HepG2 (cell line): ENCODE data around the gene PLA2G12B. TPM values are rescaled to one million over a fixed set of nuclear protein-coding genes. Genes with fewer than 3 reads are reported as not detected.

Experiments
- ADNP ChIP-seq: sonication (generic); formaldehyde crosslinking; IDR thresholded peaks from 2 replicates; pipeline ENCODE4 v1.4.0; 2020; ENCODE audit warnings: missing genetic modification reagents
- CBX1 ChIP-seq: IDR thresholded peaks from one replicate; pipeline ENCODE4 v1.6.1; 2016; ENCODE audit warnings: antibody characterized with exemption, low read depth
- CBX5 ChIP-seq: sonication (generic); formaldehyde crosslinking; IDR thresholded peaks from 2 replicates; pipeline ENCODE4 v1.4.0; 2020; ENCODE audit warnings: missing genetic modification reagents, borderline replicate concordance
- FOSL2 ChIP-seq: sonication (generic); formaldehyde crosslinking; IDR thresholded peaks from 2 replicates; pipeline ENCODE4 v1.4.0; 2020; ENCODE audit warnings: missing genetic modification reagents
- FOXK2 ChIP-seq: fragments of 450-650 bp; IDR thresholded peaks from 2 replicates; pipeline ENCODE4 v1.6.1; 2016
- GABPA ChIP-seq, 2 experiments: IDR thresholded peaks; 2 replicates each; pipeline ENCODE4 v1.6.1; 2011 to 2016; ENCODE audit warnings: low read depth in 2 of 2, low read length in 1 of 2, missing biosample characterization in 1 of 2, missing genetic modification characterization in 1 of 2
- GATAD1 ChIP-seq: IDR thresholded peaks from 2 replicates; pipeline ENCODE4 v1.6.1; 2016; ENCODE audit warnings: missing genetic modification reagents, missing compliant biosample characterization
- GTF2F1 ChIP-seq: fragments of 150-350 bp; IDR thresholded peaks from 2 replicates; pipeline ENCODE4 v1.6.1; 2014; ENCODE audit warnings: low read length
- HDAC1 ChIP-seq: sonication (generic); formaldehyde crosslinking; IDR thresholded peaks from 2 replicates; pipeline ENCODE4 v1.5.1; 2020; ENCODE audit warnings: mild to moderate bottlenecking, missing genetic modification reagents
- KDM2A ChIP-seq: sonication (generic); formaldehyde crosslinking; IDR thresholded peaks from 2 replicates; pipeline ENCODE4 v1.4.0; 2020; ENCODE audit warnings: low read depth, missing genetic modification reagents, borderline replicate concordance
- KLF6 ChIP-seq: IDR thresholded peaks from 2 replicates; pipeline ENCODE4 v1.8.0; 2016; ENCODE audit warnings: missing biosample characterization, missing genetic modification reagents
- PPARG ChIP-seq: conservative IDR thresholded peaks from 2 replicates; pipeline ENCODE4 v1.6.1; 2016; ENCODE audit warnings: missing biosample characterization, missing genetic modification reagents
- RXRA ChIP-seq: sonication (generic); formaldehyde crosslinking; IDR thresholded peaks from 2 replicates; pipeline ENCODE4 v1.5.1; 2020; ENCODE audit warnings: missing genetic modification reagents
- SMYD3 ChIP-seq: sonication (generic); formaldehyde crosslinking; IDR thresholded peaks from 2 replicates; pipeline ENCODE4 v1.8.1; 2023; ENCODE audit warnings: mild to moderate bottlenecking, missing genetic modification reagents
- ZBTB3 ChIP-seq: sonication (generic); formaldehyde crosslinking; IDR thresholded peaks from 2 replicates; pipeline ENCODE4 v1.4.0; 2020; ENCODE audit warnings: low read depth, mild to moderate bottlenecking, moderate library complexity, missing genetic modification reagents, borderline replicate concordance
- ZFP41 ChIP-seq: sonication (generic); formaldehyde crosslinking; IDR thresholded peaks from 2 replicates; pipeline ENCODE4 v1.4.0; 2020; ENCODE audit warnings: mild to moderate bottlenecking, missing genetic modification reagents, borderline replicate concordance
- ZIK1 ChIP-seq: sonication (generic); formaldehyde crosslinking; IDR thresholded peaks from 2 replicates; pipeline ENCODE4 v1.5.0; 2020; ENCODE audit warnings: mild to moderate bottlenecking, low read depth, missing genetic modification reagents, borderline replicate concordance
- ZNF234 ChIP-seq: sonication (generic); formaldehyde crosslinking; conservative IDR thresholded peaks from 2 replicates; pipeline ENCODE4 v1.5.1; 2020; ENCODE audit warnings: mild to moderate bottlenecking, missing genetic modification reagents
- ZNF282 ChIP-seq: fragments of 450-650 bp; IDR thresholded peaks from 2 replicates; pipeline ENCODE4 v1.6.1; 2018; ENCODE audit not compliant: partially characterized antibody
- ZNF326 ChIP-seq: sonication (generic); formaldehyde crosslinking; IDR thresholded peaks from 2 replicates; pipeline ENCODE4 v1.4.0; 2020; ENCODE audit warnings: missing genetic modification reagents, borderline replicate concordance
- ZSCAN30 ChIP-seq: sonication (generic); formaldehyde crosslinking; IDR thresholded peaks from 2 replicates; pipeline ENCODE4 v1.5.0; 2020; ENCODE audit warnings: mild to moderate bottlenecking, missing genetic modification reagents
- polyA plus RNA-seq, 8 experiments: library from polyadenylated mRNA; depleted of rRNA in 3 of 8; stranded (reverse) in 7 of 8; unstranded in 1 of 8; fragments of >200 nt; fragmentation: Illumina TruSeq in 4 of 8; extraction: Trizol in 4 of 8; gene quantifications; 2 replicates each; pipeline versions ENCODE4 v1.2.1 to v1.2.3, GENCODE V29; 2011 to 2016; ENCODE audit warnings: low read depth in 4 of 8, missing spikeins in 1 of 8, mixed read lengths in 1 of 8; ENCODE audit not compliant: insufficient read depth in 1 of 8
- total RNA-seq, 5 experiments: library from RNA; depleted of rRNA; stranded (reverse); fragments of >200 nt; fragmentation: Illumina TruSeq; extraction: Trizol; gene quantifications; 2 replicates each; pipeline ENCODE4 v1.2.3, GENCODE V29; 2016; ENCODE audit warnings: low read depth in 1 of 5
- TF ChIP-seq, protein P1 (sequence below): sonication (generic); formaldehyde crosslinking; IDR thresholded peaks from 2 replicates; pipeline ENCODE4 v1.8.0; 2022; ENCODE audit warnings: missing genetic modification reagents, mild to moderate bottlenecking, borderline replicate concordance
- TF ChIP-seq, protein P2 (sequence below): sonication (generic); formaldehyde crosslinking; IDR thresholded peaks from 2 replicates; pipeline ENCODE4 v1.4.0; 2020; ENCODE audit warnings: low read depth, mild to moderate bottlenecking, missing genetic modification reagents
- TF ChIP-seq, protein P3 (sequence below): sonication (generic); formaldehyde crosslinking; IDR thresholded peaks from 2 replicates; pipeline ENCODE4 v1.4.0; 2020; ENCODE audit warnings: missing genetic modification reagents

The PLA2G12B gene
- total and polyA plus RNA-seq, 2 of the 13 experiments (the other 11 are each of a cell fraction or from before 2014, with no cell fraction given): 7.7 to 38.0 TPM

DNA sequence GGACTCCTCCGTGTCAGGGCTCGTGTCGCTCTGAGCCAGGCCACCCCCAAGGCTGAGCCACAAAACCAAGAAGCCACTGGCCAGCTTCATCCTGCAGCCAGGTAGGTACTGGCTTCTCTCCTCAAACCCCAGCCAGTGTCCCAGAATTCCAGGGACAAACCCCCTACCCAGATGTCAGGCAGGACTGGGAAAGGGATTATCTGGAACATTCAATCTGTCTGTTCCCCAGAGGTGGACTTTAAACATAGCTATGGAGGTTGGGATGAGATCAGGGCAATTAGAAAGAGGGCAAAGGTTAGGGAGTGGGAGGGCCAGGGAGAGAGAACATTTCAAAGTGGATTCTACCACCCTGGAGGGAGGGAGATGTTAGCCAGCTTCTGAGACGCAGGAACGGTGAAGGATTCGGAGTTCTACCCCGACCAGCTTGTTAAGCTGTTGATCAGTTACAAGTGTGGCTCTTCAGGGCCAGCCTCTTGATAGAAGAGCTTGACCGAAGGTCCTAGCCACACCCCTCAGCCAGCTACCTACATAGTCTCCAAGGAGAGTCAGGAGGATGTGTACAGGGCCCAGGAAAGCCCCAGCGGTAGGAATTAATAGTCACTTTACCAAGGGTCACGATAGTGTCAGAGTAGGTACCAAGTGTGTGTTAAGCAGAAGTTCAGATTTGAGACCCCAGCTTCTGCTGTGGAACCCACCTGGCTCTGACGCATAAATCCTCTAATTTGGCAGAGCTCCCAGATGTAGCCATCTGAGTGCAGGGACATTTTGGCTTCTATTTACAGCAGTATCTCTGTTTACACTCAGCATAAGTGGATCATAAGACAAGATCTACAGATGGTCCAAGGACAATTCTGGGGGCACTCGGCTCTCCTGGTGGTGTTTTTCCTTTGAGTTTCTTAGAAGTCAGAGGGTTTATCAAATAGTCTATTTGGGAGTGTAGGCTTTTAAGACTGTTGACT lies at the start of gene PLA2G12B (continued):
- TF ChIP-seq, protein P1, sequence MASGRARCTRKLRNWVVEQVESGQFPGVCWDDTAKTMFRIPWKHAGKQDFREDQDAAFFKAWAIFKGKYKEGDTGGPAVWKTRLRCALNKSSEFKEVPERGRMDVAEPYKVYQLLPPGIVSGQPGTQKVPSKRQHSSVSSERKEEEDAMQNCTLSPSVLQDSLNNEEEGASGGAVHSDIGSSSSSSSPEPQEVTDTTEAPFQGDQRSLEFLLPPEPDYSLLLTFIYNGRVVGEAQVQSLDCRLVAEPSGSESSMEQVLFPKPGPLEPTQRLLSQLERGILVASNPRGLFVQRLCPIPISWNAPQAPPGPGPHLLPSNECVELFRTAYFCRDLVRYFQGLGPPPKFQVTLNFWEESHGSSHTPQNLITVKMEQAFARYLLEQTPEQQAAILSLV (CRISPR knock-in tag): no peak
- no peak for TF ChIP-seq ZNF234
- no peak for TF ChIP-seq ZBTB3
- TF ChIP-seq CBX1: no peak
- TF ChIP-seq KDM2A (CRISPR knock-in tag): no peak
- no peak for TF ChIP-seq GABPA (IDR thresholded peaks at IDR 0.05; ENCODE audit: low read depth, low read length)
- TF ChIP-seq GABPA (CRISPR knock-in tag; IDR thresholded peaks at IDR 0.05; ENCODE audit: low read depth): no peak
- TF ChIP-seq SMYD3 (CRISPR knock-in tag): no peak
- TF ChIP-seq, protein P2, sequence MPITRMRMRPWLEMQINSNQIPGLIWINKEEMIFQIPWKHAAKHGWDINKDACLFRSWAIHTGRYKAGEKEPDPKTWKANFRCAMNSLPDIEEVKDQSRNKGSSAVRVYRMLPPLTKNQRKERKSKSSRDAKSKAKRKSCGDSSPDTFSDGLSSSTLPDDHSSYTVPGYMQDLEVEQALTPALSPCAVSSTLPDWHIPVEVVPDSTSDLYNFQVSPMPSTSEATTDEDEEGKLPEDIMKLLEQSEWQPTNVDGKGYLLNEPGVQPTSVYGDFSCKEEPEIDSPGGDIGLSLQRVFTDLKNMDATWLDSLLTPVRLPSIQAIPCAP (CRISPR knock-in tag): no peak
- no peak for TF ChIP-seq ZFP41 (CRISPR knock-in tag)
- no peak for TF ChIP-seq ADNP
- TF ChIP-seq GTF2F1: no peak
- peak; percentile 90 for TF ChIP-seq PPARG (CRISPR knock-in tag)
- TF ChIP-seq ZIK1 (CRISPR knock-in tag): no peak
- no peak for TF ChIP-seq ZNF326 (CRISPR knock-in tag)
- no peak for TF ChIP-seq FOSL2 (CRISPR knock-in tag)
- TF ChIP-seq ZSCAN30 (CRISPR knock-in tag): no peak
- no peak for TF ChIP-seq GATAD1 (CRISPR knock-in tag)
- TF ChIP-seq, protein P3, sequence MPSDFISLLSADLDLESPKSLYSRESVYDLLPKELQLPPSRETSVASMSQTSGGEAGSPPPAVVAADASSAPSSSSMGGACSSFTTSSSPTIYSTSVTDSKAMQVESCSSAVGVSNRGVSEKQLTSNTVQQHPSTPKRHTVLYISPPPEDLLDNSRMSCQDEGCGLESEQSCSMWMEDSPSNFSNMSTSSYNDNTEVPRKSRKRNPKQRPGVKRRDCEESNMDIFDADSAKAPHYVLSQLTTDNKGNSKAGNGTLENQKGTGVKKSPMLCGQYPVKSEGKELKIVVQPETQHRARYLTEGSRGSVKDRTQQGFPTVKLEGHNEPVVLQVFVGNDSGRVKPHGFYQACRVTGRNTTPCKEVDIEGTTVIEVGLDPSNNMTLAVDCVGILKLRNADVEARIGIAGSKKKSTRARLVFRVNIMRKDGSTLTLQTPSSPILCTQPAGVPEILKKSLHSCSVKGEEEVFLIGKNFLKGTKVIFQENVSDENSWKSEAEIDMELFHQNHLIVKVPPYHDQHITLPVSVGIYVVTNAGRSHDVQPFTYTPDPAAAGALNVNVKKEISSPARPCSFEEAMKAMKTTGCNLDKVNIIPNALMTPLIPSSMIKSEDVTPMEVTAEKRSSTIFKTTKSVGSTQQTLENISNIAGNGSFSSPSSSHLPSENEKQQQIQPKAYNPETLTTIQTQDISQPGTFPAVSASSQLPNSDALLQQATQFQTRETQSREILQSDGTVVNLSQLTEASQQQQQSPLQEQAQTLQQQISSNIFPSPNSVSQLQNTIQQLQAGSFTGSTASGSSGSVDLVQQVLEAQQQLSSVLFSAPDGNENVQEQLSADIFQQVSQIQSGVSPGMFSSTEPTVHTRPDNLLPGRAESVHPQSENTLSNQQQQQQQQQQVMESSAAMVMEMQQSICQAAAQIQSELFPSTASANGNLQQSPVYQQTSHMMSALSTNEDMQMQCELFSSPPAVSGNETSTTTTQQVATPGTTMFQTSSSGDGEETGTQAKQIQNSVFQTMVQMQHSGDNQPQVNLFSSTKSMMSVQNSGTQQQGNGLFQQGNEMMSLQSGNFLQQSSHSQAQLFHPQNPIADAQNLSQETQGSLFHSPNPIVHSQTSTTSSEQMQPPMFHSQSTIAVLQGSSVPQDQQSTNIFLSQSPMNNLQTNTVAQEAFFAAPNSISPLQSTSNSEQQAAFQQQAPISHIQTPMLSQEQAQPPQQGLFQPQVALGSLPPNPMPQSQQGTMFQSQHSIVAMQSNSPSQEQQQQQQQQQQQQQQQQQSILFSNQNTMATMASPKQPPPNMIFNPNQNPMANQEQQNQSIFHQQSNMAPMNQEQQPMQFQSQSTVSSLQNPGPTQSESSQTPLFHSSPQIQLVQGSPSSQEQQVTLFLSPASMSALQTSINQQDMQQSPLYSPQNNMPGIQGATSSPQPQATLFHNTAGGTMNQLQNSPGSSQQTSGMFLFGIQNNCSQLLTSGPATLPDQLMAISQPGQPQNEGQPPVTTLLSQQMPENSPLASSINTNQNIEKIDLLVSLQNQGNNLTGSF (CRISPR knock-in tag): no peak
- no peak for TF ChIP-seq KLF6
- TF ChIP-seq HDAC1 (CRISPR knock-in tag): peak; percentile 69; the same call in 1 of the 2 replicates
- TF ChIP-seq FOXK2: no peak
- no peak for TF ChIP-seq CBX5 (CRISPR knock-in tag)
- TF ChIP-seq RXRA (CRISPR knock-in tag): no peak; the same call in 1 of the 2 replicates
- TF ChIP-seq ZNF282: no peak
